ENCODE data around the gene ZNF354B. TPM values are rescaled to one million over a fixed set of nuclear protein-coding genes. Genes with fewer than 3 reads are reported as not detected.

ZNF354B gene
- total RNA-seq (10.4 and 22.0 TPM in 2 replicates), polyA plus RNA-seq (11.4 and 20.5 TPM in 2 replicates)

DNA sequence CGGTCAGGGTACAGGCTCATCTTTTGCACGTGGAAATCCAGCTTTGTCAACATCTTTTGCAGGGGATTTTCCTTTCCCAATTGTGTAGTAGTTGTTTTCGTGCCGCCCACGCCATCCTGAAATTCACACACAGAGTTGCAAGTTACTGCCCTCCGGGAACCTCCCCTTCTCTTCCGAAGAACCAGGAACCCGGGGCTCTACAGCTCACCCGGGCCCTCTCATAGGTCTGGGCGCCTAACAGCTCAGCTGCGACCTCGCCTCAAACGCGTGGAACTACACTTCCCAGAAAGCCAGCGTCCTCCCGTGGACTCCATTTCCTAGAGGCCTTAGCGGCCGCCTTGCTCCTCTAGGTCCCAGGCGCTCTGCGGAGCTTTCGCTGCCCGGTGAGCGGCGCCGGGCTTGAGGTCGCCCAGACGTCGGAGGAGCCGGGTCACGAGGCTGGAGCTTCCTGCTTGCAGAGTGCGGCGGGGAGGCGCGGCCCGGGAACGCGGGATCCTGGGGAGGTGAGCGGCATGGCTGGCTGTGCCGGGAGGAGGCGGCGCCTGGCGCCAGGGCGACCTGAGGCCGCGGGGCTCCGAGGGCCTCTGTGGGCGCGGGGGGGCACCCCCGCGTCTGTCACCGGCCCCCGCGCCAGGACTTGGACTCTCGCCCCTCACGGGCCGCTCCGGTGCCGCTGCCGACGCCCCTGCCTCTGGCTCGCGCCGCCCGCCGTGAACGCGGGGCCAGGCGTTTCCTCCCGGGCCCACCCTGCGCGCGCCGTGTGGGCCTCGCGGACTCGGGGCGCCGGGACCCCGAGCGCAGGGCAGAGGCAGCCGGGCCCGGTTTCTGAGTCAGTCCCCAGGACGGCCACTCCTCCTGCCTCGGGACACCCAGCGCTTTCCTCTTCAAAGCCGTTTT, at the start of gene ZNF354B:
Gene ZNF354B (plus strand): TSS at position 329 of the 897 bp plus-strand sequence. CDS start 1,095 bp downstream, outside the sequence.
- TF ChIP-seq, protein P1, sequence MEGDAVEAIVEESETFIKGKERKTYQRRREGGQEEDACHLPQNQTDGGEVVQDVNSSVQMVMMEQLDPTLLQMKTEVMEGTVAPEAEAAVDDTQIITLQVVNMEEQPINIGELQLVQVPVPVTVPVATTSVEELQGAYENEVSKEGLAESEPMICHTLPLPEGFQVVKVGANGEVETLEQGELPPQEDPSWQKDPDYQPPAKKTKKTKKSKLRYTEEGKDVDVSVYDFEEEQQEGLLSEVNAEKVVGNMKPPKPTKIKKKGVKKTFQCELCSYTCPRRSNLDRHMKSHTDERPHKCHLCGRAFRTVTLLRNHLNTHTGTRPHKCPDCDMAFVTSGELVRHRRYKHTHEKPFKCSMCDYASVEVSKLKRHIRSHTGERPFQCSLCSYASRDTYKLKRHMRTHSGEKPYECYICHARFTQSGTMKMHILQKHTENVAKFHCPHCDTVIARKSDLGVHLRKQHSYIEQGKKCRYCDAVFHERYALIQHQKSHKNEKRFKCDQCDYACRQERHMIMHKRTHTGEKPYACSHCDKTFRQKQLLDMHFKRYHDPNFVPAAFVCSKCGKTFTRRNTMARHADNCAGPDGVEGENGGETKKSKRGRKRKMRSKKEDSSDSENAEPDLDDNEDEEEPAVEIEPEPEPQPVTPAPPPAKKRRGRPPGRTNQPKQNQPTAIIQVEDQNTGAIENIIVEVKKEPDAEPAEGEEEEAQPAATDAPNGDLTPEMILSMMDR (IDR thresholded peaks at IDR 0.05; ENCODE audit: low read depth, low read length), result peak; percentile 15
- peak within 1 kb of the TSS; percentile 93 for H3K27ac ChIP-seq
- H3K9me3 ChIP-seq (ENCODE audit: low read depth), result no peaks in the 10 kb centered on the region
- DNase-seq (ENCODE audit: low read depth in 1 of 2, low spot score in 1 of 2), result peak; percentile 97 to 98
- no peaks in the 10 kb centered on the region for H3K27me3 ChIP-seq
- H3K4me3 ChIP-seq, result peak within 1 kb of the TSS; percentile 99
- H3K4me1 ChIP-seq (ENCODE audit: low read depth), result peaks cover 7% of the 10 kb centered on the region
- H3K36me3 ChIP-seq, result peaks cover 1% of the 10 kb centered on the region

DNA sequence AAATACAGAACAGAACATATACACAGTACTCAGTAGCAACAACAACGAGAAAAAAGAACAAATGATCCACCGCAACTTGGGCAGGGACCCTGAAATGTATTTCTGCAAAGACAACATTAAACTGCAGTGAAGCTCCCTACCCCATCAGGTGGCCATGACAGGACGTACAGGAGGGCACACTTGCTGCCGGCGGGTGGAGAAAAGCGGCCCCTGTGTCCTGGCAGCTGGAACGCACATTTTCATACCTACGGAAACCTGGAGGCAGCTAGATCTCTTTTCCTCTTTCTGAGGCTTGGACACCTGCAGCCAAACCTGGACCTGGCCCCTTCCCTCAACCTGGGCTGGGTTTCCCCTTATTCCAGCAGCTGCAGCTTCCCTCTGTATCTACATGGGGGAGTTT, 42.2 kb upstream of the ZNF354B start:
- DNase-seq (ENCODE audit: low read depth in 1 of 2, low spot score in 1 of 2), result no peak
- H3K36me3 ChIP-seq, result no peaks in the 10 kb centered on the region
- H3K9me3 ChIP-seq (ENCODE audit: low read depth), result no peaks in the 10 kb centered on the region
- no peaks in the 10 kb centered on the region for H3K27me3 ChIP-seq
- H3K27ac ChIP-seq, result no peak overlapping the region
- no peaks in the 10 kb centered on the region for H3K4me1 ChIP-seq (ENCODE audit: low read depth)
- H3K4me3 ChIP-seq, result no peak overlapping the region
- TF ChIP-seq, protein P1 (IDR thresholded peaks at IDR 0.05; ENCODE audit: low read depth, low read length), result no peak

DNA sequence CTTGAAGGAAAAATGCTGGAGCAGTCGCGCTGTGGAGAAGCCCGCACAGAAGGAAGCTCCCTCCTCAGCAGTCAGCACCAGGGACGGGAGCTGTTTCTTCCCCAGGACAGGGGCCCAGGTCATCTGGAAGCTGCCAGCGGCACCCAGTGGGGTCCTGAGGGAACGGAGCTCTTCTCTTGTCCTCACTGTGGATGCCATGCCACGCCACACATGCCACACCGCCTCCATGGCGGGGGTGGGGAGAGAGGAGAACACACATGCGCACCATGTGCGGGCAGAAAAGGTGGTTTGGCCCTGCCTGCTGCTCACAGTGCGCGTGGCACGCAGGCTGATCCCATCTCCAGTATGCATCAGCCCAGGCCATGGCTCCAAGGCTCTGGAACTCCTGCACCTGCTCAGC, 41.7 kb upstream of the ZNF354B start:
- no peaks in the 10 kb centered on the region for H3K27me3 ChIP-seq
- H3K4me3 ChIP-seq, result no peak overlapping the region

DNA sequence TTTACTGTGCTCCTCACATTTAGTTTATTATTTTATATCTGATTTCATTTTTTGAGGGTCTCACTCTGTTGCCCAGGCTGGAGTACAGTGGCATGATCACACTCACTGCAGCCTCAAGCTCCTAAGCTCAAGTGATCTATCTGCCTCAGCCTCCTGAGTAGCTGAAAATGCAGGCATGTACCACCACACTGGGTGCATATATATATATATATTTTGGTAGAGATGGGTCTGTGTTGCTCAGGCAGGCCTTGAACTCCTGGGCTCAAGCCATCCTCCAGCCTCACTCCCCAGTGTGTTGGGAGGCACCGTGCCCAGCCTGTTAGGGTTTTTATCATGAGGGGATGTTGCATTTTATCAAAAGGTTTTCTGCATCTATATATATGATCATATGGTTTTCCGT, 39.8 kb upstream of the ZNF354B start:
- DNase-seq (ENCODE audit: low read depth in 1 of 2, low spot score in 1 of 2), result no peak
- Histone ChIP-seq H3K27me3 (no peaks in the 10 kb centered on the region), H3K36me3 (no peaks in the 10 kb centered on the region), H3K4me3 (no peak overlapping the region), H3K27ac (no peak overlapping the region), H3K9me3 (ENCODE audit: low read depth) (no peaks in the 10 kb centered on the region), H3K4me1 (ENCODE audit: low read depth) (no peaks in the 10 kb centered on the region)
- TF ChIP-seq, protein P1 (IDR thresholded peaks at IDR 0.05; ENCODE audit: low read depth, low read length), result no peak

More for the DNA sequence above, 41.7 kb upstream of the ZNF354B start:
- TF ChIP-seq, protein P1 (IDR thresholded peaks at IDR 0.05; ENCODE audit: low read depth, low read length), result no peak
- DNase-seq (ENCODE audit: low read depth in 1 of 2, low spot score in 1 of 2), result no peak
- no peaks in the 10 kb centered on the region for H3K4me1 ChIP-seq (ENCODE audit: low read depth)
- H3K9me3 ChIP-seq (ENCODE audit: low read depth), result no peaks in the 10 kb centered on the region
- H3K36me3 ChIP-seq, result no peaks in the 10 kb centered on the region
- no peak overlapping the region for H3K27ac ChIP-seq

DNA sequence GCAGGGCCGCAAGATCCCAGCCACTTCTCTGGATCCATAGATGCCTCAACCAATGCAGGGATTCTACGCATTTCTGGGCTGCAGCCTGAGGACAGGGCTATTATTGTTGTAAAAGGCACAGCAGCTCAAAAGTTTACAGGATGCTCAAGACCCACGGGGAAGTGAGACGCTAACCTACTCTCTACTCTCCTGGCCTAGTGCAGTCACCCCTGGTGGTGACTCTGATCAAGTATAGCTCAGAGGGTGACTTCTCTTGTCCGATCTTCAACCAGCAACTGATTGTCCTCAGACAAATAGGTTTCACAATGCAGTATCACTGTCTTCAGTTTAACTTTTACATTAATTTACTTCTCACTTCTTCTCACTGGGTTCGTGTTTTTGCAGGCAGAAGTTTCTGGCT, 34.3 kb upstream of the ZNF354B start:
- no peak for DNase-seq (ENCODE audit: low read depth in 1 of 2, low spot score in 1 of 2)
- Histone ChIP-seq H3K4me3 (no peak overlapping the region), H3K36me3 (no peaks in the 10 kb centered on the region), H3K27ac (no peak overlapping the region), H3K4me1 (ENCODE audit: low read depth) (no peaks in the 10 kb centered on the region), H3K9me3 (ENCODE audit: low read depth) (no peaks in the 10 kb centered on the region), H3K27me3 (no peaks in the 10 kb centered on the region)
- TF ChIP-seq, protein P1 (IDR thresholded peaks at IDR 0.05; ENCODE audit: low read depth, low read length), result no peak
